ENCODE measurements around the gene NAAA.
"Not testable (repeated sequence)": the region's sequence is repeated elsewhere in the genome, so short reads cannot be mapped to it uniquely, and the experiment has no call there.

NAAA gene

GRCh38 chr4:75940692-75941253 is at the start of gene NAAA:
NAAA (minus strand) TSS chr4:75941013; CDS start chr4:75940949, 64 bp downstream.
- peak; percentile 9 for DNase-seq

DNA sequence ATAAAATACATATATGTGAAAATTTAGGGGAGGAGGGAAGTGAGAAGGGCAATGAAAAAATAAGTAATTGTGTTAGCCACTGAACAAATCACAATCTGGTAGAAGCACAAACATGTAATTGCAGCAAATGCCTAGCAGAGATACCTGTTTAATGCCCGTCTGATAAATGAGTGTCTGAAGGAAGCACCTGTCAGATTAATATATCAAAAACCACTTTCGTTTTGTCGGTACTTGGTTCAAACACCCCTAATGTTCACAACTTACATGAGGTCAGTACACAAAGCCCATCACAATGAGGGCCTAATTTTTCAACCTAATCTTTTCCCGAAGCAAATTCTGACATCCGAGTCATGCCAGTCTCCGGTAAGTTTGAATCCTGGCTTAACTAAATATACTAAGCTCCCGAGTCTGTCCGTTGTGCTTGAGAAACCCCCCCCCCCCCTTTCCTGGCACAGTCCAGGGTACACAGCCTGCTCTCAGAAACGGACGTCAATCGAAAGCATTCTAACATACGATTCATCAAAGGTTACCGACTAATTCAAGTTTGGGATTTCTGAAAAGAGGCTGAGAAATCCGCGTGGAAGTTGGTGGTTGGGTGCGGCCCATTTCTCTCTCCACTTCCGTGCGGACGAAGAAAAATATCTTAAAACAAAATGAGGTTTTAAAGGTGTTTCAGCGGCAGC is 49.2 kb upstream of the NAAA start:
- no peak for DNase-seq

GRCh38 chr4:75985116-75985515 is 44.3 kb upstream of the NAAA start:
- peak; percentile 16 for DNase-seq

GRCh38 chr4:75980576-75980975 is 39.8 kb upstream of the NAAA start:
- DNase-seq, result no peak

DNA sequence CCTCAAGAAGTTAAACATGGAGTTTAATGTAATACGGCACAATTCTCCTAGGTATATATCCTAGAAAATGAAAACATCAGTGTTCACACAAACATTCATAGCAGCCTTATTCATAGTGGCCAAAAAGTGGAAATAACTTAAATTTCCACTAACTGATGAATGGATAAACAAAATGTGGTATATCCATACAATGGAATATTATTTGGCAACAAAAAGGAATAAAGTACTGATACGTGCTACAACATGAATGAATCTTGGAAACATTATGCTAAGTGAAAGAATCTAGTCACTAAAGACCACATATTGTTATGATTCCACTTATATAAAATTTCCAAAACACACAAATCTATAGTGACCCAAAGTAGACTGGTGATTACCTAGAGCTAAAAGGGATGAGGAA is 35.4 kb upstream of the NAAA start:
- DNase-seq, result no peak

DNA sequence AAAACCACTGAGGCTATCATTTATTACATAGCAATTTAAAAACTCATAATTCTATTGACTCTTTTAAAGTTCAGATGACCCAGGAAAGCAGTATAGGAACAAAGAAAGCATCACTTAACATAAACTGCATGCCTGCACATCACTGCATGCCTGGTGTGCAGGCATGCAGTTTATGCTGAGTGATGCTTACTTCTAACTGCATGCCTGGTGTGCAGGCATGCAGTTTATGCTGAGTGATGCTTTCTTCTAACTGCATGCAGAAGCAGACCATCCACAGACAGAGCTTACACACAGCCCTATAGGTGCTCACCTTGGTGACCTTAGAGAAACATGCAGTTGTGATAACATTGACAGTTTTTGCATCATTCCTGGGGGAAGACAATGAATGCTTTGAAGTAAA is 33.0 kb upstream of the NAAA start:
- no peak for DNase-seq

- no peak for DNase-seq
These were observed 27.3 kb upstream of the NAAA start for GRCh38 chr4:75968084-75968483.

DNA sequence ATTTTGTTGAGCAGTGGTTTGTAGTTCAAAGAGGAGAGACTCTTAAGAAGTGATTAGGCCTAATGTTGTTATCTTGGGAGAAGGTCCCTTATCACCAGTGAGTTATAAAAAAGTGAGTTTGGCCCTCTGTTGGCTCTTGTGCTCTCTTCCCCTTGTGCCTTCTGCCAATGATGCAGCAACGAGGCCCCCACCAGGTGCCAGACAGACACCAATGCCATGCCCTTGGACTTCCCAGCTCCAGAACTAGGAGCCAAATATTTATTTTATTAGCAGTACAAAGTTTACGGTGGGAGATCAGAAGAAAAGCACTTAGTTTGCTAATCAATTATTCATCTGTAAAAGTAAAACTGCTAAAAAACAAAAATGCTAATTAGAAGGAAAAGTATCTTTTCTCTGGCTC is 22.7 kb upstream of the NAAA start:
- DNase-seq, result no peak

DNA sequence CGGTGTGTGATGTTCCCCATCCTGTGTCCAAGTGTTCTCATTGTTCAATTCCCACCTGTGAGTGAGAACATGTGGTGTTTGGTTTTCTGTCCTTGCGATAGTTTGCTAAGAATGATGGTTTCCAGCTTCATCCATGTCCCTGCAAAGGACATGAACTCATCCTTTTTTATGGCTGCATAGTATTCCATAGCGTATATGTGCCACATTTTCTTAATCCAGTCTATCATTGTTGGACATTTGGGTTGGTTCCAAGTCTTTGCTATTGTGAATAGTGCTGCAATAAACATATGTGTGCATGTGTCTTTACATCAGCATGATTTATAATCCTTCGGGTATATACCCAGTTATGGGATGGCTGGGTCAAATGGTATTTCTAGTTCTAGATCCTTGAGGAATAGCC is 21.3 kb upstream of the NAAA start:
- DNase-seq, result not testable (repeated sequence)

GRCh38 chr4:75958546-75958945 is 17.7 kb upstream of the NAAA start:
- DNase-seq, result not testable (repeated sequence)

DNA sequence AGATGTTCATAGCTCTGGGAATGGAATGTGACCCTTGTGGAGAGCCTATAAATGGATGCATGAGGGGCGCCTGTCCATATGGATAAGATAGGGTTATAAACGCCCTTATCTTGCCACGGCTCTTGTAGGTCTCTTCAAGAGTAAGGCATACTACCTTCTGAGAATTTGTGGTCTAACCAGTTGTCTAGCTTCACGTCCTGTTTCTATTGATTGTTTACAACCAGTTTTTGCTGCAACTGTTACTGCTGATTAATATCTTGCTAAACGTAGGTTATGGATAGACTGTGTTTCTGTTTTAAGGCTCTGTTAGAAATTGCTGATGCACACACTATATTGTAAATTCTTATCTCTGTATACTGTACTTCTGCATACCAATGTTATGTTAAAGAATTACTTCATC is 14.0 kb upstream of the NAAA start:
- DNase-seq, result not testable (repeated sequence)

DNA sequence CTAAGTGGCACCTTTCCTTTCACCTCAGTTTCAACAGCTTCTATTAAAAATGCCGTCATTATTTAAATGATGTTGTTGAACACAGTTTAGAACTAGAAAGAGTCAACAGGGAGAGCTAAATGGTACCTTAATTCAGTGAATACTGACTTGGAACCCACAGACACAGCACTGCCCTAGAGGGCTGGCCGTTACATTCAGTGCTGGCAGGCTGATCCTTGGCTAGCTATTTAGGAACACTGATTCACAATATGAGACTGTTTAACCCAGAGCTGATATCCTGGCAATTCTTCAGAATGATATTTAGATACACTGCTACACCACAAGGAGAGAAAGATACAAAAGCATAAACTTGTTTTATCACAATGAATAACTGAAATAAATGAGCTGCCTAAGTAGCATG is 12.7 kb upstream of the NAAA start:
- no peak for DNase-seq

DNA sequence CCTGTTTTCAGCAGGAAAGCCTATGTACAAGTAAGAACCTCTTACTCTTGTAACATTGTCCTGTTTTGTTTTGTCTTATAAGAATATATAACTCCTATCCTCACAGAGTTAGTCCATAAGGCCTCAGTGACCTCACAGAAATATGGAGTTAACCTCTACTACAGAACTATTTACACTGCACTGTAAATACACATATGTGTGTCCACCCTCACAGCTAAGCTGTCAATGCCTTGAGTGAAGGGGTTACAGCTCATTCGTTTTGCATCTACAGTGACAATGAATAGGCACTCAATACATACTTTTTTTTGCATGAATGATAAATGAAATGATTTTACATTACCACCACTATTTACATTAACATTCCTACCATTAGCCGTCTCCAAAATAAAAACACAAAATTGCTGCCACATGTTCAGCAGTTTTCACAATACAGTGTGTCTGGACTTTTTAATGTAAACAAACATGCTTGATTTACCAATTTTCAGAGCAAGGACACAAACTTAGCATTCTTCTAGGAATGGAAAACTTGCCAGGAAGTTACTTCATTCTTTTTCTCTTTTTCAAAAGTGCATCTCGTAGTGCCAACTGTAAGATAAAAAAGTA is 9.5 kb upstream of the NAAA start:
- no peak for DNase-seq

- no peak for DNase-seq
These were observed 8.1 kb upstream of the NAAA start for GRCh38 chr4:75948822-75949444.

DNA sequence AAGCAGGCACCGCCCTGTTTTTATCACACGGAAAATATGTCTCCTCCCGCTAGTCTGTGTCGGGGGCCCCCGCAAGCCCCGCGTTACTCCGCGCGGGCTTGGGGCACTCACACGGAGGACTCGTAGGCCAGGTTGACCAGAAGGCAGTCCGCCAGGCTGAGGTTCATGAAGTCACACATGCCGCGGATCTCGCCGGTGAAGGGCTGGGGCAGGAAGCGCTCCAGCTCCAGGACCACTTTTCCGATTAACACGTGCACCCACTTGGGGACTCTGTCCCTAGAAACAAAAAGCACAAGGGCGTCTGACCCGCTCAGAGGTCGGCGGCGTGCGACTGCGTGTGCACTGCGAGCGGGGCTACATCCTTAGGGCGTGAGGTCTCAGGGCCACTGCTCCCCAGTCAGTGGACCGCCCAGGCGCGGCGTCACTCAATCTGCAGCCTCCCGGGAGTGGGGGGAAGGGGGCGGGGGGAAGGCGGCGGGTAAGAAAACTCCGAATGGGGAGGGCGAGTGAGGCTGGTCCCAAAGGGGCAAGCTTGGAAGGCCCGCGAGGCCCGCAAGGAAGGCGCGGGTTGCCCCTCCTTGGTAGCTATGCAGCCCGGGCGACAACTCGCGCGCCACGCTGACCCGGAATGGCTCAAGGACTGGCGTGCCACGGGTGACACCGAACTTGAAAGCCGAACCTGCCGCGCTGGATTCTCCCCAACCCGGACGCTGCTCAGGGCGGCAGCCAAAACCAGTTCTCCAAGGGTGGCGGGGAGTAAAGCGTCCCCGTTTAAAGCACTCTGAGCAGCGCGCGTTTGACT is 722 bp downstream of the NAAA start:
- peak; percentile 11 for DNase-seq

DNA sequence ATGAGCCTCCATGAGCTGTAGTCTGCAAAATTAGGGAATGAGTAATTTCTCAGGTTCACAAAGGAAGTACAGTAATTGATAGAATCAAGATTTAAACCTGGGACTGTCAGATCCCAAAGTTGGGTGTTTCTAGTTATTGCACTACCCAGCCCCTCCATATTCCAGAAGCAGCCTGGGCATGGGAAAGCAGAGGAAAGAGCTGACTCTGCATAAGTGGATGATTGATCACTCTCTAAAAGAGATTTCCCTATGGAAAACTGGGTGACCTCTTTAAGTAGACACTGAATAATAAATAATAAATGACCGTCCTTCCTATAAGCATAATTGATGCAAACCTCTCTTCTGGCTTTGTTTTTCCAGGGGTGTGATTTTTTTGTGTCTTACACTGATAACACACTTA is 5.2 kb downstream of the NAAA start:
- no peak for DNase-seq

DNA sequence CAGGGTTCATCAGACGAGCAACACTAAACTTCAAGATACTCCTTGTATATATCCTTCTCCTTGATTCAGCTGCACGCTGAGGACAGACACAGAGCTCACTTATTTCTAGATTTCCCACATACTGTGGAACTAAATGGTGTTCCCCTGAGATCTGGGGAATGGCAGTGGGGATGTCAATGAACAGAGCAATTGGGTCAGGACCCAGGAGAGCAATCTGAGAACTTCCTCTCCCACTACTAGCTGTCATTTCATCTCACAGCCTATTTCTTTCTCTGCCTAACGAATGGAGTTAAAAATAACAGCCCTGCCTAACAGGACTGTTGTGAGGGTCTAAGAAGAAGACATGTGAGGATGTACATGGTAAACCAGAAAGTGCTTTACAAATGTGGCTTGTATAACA is 10.7 kb downstream of the NAAA start:
- no peak for DNase-seq

DNA sequence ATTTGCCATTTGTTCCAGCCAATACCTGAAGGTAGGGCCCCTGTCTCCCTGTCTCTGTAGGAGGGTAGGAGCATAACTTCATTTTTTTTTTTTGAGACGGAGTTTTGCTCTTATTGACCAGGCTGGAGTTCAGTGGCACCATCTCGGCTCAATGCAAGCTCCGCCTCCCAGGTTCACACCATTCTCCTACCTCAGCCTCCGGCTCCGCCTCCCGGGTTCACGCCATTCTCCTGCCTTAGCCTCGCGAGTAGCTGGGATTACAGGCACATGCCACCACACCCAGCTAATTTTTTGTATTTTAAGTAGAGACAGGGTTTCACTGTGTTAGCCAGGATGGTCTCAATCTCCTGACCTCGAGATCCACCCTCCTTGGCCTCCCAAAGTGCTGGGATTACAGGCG is 15.9 kb downstream of the NAAA start:
- DNase-seq, result not testable (repeated sequence)

DNA sequence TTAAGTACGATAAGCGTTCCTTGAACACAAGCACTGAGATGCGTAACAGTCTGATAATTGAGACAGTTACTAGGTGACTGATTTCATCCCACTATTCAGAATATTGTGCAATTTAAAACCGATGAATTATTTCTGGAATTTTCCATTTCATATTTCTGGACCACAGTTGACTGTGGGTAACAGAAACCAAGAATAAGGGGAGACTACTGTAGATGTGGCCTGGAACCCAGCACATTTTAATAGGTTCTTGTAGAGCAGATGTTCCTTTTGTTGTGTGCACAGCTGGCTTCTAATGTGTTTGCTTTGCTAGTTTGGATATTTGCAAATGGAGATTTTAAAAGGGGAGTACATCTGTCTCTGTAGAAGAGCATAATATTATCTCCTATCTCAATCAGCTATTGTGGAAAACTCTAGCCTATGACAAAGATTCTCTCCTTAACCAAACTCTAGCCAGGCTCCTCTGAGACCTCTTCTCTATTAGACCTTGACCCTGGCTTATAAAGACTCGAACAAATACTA is 16.4 kb downstream of the NAAA start:
- DNase-seq, result no peak

DNA sequence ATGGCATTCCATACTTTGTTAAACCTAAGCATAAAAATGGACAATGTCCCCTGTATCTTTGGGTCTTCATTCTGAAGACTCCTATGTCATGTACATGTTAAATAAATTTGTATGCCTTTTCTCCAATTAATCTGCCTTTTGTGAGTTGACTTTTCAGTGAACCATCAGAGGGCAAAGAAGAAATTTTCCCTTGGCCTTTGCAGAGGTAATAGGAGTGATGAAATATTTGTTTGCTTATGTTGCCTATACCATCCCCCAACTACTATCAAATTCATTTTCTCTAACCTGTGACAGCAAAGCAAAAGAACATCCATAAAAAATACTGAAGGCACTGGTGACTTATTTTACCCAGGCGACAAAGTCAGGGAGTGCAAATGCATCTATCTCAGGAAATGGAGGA is 18.2 kb downstream of the NAAA start:
- DNase-seq, result no peak

DNA sequence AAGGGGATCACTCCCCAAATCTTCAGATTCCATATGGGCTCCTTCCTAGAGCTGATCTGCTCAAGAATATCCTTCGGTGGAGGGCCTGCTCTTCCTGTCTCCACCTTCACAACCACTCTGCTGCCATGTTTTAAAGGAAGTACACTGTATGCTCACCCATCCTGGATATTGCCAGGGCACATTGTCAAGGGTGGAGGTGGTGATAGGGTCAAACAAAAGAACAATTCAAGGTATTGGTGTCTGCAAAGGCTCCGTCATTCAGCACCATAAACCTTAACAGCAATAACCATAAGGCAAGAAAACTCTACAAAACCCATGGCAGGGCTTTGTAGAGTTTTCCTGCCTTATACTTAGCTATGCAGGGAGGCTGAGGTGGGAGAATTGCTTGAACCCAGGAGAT is 18.9 kb downstream of the NAAA start:
- no peak for DNase-seq

DNA sequence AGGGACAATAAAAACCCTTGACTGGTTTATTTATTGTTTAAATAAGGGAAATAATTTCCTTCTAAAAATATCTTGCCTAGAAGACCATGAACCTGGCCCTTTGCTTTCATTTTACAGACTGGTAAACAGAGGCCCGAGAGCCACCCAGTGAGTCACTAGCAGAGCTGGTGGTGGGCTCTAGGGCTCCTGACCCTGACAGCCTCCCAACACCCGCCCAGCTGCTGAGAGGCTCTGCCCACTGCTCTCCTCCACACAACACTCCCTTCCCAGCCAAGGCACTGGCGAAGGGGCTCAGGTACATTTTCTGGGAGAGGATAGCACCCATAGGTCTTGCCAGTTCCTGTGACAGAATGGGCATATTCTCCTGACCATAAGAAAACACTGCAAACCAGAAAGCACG is 20.5 kb downstream of the NAAA start:
- no peak for DNase-seq

- no peak for DNase-seq
These were observed 20.9 kb downstream of the NAAA start for GRCh38 chr4:75919920-75920319.

Measured in GOT3 (cell line).